HG02610 (cell line): ENCODE data around the gene TBCA.
"Not testable (repeated sequence)": the region's sequence is repeated elsewhere in the genome, so short reads cannot be mapped to it uniquely, and the experiment has no call there.

ENCODE experiments used
- ATAC-seq: cut with Tn5 transposase; IDR thresholded peaks from one replicate; pipeline ENCODE4 v1.9.1; 2021; ENCODE audit warnings: mild to moderate bottlenecking, moderate library complexity; ENCODE audit not compliant: unreplicated experiment

TBCA gene

GRCh38 chr5:77773734-77774280 lies 2.3 kb downstream of the TBCA start:
- ATAC-seq, result no peak

GRCh38 chr5:77772729-77773128 lies 3.4 kb downstream of the TBCA start:
- ATAC-seq, result no peak

GRCh38 chr5:77771452-77771851 lies 4.7 kb downstream of the TBCA start:
- ATAC-seq, result no peak

DNA sequence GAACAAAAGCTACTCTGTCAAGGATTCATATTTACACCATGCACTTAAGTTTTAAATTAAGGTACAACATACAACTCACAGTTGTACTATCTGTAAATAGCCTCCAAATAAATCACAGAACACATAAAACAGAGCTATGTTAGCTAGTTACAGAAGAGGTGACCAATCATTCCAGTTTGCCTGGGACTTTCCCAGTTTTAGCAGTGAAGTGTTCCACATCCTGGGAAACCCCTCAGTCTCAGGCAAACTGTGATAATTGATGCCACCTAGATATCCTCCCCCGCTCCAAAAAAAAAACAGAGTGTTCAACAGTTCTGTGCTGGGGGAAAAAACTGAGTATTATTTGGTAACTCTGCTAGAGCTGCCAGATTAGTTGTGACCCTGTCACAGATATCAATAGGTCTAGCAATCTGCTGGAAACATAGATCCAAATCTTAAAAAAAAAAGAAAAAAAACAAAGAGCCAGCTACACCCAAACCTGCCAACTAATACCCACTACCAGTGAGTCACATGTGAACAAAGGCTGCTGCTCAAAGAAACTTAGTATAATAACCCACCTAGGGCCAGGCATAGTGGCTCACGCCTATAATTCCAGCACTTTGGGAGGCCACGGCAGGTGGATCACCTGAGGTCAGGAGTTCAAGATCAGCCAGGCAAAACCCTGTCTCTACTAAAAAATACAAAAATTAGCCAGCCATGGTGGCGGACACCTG lies 5.7 kb downstream of the TBCA start:
- ATAC-seq, result no peak

GRCh38 chr5:77768978-77769377 lies 7.2 kb downstream of the TBCA start:
- ATAC-seq, result no peak

GRCh38 chr5:77767301-77767700 lies 8.8 kb downstream of the TBCA start:
- ATAC-seq, result no peak

DNA sequence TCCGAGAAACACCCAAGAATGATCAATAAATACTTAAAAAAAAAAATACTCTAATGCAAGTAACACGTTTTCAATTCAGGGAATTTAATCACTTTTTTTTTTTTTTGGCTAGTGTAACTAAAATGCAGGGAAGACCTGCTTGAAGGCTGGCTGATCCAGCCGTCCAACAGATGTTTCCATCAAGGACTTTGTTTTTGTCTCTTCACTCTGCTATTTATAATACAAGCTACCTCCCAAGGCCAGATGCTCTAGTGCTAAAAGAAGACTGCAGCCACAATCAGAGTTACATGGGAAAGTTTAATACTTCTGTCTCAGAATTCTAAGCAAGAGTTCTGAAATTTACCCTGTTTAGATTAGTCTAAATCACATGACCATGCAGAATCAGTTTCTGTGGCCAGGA lies 14.5 kb downstream of the TBCA start:
- ATAC-seq, result no peak

GRCh38 chr5:77758141-77758938 lies 17.8 kb downstream of the TBCA start:
- ATAC-seq, result no peak

DNA sequence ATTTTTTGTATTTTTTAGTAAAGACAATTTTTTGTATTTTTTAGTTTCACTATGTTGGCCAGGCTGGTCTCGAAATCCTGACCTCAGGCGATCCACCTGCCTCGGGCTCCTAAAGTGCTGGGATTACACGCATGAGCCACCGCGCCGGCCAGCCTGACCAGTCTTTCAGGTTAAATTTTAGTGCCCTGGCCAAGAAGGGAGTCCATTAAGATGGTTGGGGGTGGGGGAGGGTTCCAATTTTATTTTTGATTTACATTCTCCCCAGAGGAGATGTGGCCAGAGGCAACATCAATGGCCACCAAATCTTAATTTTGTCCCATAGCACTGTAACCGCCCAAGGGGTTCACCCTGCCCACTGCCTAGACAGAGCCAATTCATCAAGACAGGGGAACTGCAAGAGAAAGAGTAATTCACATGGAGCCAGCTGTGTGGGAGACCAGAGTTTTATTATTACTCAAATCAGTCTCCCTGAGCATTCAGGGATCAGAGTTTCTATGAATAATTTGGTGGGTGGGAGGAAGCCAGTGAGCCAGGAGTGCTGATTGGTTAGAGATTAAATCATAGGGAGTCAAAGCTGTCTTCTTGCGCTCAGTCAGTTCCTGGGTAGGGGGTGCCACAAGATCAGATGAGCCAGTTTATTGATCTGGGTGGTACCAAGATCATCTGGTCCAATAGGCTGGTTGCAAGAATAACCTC lies 24.7 kb downstream of the TBCA start:
- no peak for ATAC-seq

DNA sequence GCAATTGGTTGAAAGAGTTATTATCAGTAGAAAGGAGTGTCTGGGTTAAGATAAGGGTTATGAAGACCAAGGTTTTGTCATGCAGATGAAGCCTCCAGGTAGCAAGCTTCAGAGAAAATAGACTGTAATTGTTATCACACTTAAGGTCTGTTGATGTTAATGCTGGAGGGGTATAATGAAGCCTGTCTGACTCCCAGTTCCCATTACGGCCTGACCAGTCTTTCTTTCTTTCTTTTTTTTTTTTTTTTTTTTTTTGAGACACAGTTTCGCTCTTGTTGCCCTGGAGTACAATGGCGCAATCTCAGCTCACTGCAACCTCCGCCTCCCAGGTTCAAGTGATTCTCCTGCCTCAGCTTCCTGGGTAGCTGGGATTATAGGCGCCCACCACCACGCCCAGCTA lies 25.2 kb downstream of the TBCA start:
- not testable (repeated sequence) for ATAC-seq

DNA sequence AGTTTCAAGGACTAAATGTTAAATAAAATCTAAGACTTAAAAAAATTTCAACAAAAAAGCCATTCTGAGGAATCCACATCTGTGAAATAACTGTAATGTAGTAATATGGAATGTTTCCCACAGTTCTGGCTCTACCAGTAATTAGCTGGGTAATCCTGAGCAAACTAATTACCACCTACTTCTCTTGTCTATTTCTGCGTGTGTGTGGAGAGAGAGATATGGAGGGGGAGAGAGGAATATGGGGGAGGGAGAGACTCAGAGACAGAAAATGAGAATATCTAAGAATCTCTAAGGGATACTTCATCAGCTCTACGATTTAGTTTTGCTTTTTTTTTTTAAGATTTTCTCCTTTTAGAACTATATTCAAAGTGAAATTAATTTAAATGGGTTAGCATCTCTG lies 28.0 kb downstream of the TBCA start:
- ATAC-seq, result no peak

- no peak for ATAC-seq
Observed at GRCh38 chr5:77744116-77744515, 32.0 kb downstream of the TBCA start.

DNA sequence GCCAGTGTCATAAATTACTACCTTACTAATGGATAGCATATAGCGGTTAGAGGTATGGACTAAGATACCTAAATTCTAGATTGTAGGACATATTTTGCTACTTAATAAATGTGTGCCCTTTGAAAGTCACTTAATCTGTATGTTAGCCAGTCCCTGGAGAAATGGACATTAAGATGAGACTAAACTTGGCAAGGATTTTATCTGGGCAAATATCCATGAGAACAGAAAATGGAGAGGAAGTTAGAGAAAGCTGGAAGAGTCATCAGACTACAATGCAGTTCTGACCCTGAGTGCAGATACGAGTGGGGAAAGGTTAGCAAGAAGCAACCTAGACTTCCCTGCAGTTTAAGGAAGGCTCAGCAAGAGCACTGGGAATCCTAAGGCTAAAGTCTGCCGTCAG lies 33.0 kb downstream of the TBCA start:
- ATAC-seq, result no peak

GRCh38 chr5:77741608-77742007 lies 34.5 kb downstream of the TBCA start:
- ATAC-seq, result no peak

DNA sequence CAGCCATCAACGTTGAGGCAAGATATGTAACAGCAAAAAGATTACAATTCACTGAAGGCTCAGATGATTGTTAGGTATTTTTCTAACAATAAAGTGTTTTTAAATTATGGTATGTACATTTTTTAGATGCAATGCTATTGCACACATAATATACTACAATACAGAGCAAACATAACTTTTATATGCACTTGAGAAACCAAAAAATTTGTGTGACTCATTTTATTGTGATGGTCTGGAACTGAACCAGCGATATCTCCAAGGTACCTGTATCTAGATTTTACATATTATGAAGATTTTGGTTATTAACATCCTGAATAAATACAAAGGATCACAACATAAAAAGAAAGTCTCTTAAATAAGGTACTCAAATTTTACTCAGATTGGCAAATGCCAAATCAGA lies 41.3 kb downstream of the TBCA start:
- ATAC-seq, result no peak

GRCh38 chr5:77733130-77733529 lies 43.0 kb downstream of the TBCA start:
- no peak for ATAC-seq

DNA sequence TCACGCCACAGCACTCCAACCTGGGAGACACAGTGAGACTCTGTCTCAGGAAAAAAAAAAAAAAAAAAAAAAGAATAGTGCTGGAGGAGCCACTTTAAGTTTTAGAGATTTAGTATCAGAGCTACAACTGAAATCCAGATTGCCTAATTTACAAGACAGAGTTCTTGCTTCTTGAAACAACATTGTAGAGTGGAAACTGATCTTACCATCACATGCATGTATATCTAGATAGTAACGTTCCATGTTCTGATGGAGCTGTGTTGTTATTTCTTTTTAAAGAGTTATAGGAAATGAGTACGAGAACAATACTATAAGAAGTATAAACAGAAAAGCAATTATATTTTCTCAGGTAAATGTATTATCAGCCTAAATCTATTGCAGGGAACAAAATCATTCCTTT lies 48.9 kb downstream of the TBCA start:
- no peak for ATAC-seq

DNA sequence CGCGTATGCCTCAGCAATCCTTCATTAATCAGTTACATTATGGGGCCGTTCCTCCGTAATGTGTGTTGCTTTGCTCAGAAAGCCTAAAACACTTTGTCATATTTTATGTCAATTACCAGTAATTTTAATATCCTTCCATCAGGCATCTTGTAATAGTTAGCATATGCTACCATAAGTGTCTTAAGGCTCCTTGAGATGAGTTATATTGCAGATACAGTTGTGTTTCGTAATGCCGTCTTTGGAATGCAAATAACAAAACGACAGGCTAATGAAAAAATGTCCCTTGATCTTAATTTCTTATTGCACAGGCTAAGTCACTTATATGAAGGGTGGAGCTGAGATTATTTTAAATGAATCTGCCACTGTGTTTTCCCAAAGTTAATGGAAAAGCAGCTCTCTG lies 50.5 kb downstream of the TBCA start:
- ATAC-seq, result no peak

- ATAC-seq, result no peak
Observed at GRCh38 chr5:77724934-77725333, 51.2 kb downstream of the TBCA start.

DNA sequence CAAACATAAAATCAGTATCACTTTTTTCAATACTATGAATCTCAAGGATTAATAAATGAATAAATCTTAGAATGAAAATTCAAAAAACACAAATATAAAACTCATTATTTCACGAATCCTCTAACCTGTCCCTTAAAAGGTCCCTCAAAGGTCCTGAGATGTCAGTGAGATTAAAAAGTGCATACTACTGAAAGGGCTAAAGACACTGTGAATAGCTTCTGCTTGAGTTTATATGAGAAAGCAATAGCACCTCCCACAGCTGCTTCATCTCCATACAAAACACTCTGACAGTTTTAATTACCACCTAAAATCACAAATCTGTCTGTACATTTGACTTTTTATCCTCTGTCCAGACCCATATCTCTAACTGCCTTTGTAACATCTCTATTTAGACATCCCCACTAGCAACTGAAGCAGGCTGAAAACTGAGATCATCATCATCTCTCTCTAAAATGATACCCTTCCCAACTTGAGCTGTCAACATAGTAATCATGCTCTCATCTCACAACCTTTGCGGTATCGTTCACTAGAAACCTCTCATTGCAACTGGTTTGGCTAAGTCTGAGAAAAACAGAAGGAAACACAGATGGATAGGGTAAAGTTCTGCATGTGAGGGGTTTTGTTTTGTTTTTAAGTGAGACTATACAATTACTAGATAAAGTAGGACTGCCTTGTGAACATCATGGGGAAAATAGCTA lies 56.3 kb downstream of the TBCA start:
- no peak for ATAC-seq
